ENCODE measurements around the gene PSMA6. TPM values are rescaled to one million over a fixed set of nuclear protein-coding genes. Genes with fewer than 3 reads are reported as not detected.
A peak's percentile ranks its signal among the peaks of the same experiment; 100 is the strongest.

The PSMA6 gene
- total and polyA plus RNA-seq, 2 of the 13 experiments (the other 11 are each of a cell fraction or from before 2014, with no cell fraction given), result 525 to 1,109 TPM

DNA sequence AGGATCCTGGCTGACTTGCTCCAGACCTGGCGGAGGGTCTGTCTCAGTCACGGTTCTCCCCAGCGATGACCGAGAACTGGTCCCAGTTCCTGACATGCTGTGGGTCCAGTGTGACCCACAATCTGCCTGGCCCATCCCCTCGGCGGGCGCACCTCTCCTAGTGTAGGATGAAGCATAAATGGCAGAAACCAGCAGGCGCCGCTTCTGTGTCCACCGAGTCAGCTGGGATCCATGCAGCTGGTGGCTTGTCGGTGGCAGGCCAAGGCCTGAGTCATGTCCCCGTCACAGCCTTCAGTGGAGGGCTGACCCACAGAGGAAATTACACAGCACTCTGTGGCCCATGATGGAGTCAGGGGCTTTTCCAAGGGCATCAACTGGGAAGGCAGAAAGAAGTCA lies 73.9 kb downstream of the PSMA6 start (continued):
- TF ChIP-seq LRRFIP1 (CRISPR knock-in tag; conservative IDR thresholded peaks at IDR 0.05) (no peak), ZNF484 (CRISPR knock-in tag; IDR thresholded peaks at IDR 0.05; ENCODE audit: borderline replicate concordance, low read depth) (no peak), FIP1L1 (IDR thresholded peaks at IDR 0.05; ENCODE audit: borderline replicate concordance, insufficient read depth, low read depth, low read length) (no peak), ZNF335 (CRISPR knock-in tag; IDR thresholded peaks at IDR 0.05) (no peak), ZMYM2 (CRISPR knock-in tag; IDR thresholded peaks at IDR 0.05) (no peak), ZNF672 (CRISPR knock-in tag; IDR thresholded peaks at IDR 0.05) (no peak), ZNF496 (CRISPR knock-in tag; IDR thresholded peaks at IDR 0.05; ENCODE audit: insufficient replicate concordance) (no peak), ZNF891 (CRISPR knock-in tag; IDR thresholded peaks at IDR 0.05) (0 out of 2 replicates have a peak, but pooled peaks have one; percentile 61), ZBTB42 (CRISPR knock-in tag; IDR thresholded peaks at IDR 0.05) (no peak), CCDC6 (CRISPR knock-in tag; IDR thresholded peaks at IDR 0.05) (no peak), ZNF276 (CRISPR knock-in tag; IDR thresholded peaks at IDR 0.05; ENCODE audit: low read depth) (no peak), ZNF652 (CRISPR knock-in tag; IDR thresholded peaks at IDR 0.05; ENCODE audit: borderline replicate concordance, low read depth) (no peak), SUZ12 (IDR thresholded peaks at IDR 0.05; ENCODE audit: low read depth, low read length) (no peak), NR2C2 (CRISPR knock-in tag; IDR thresholded peaks at IDR 0.05; ENCODE audit: borderline replicate concordance) (no peak), IRF9 (CRISPR knock-in tag; IDR thresholded peaks at IDR 0.05; ENCODE audit: borderline replicate concordance) (no peak; the same call in 1 of the 2 replicates), ZNF839 (CRISPR knock-in tag; IDR thresholded peaks at IDR 0.05; ENCODE audit: borderline replicate concordance) (peak; percentile 63; the same call in 1 of the 2 replicates), TSC22D2 (CRISPR knock-in tag; IDR thresholded peaks at IDR 0.05; ENCODE audit: borderline replicate concordance) (no peak), ATM (IDR thresholded peaks at IDR 0.05; ENCODE audit: borderline replicate concordance) (no peak), CBX5 (CRISPR knock-in tag; IDR thresholded peaks at IDR 0.05; ENCODE audit: borderline replicate concordance) (no peak), KMT2B (CRISPR knock-in tag; IDR thresholded peaks at IDR 0.05) (no peak), HOXA7 (CRISPR knock-in tag; IDR thresholded peaks at IDR 0.05) (no peak), ZNF12 (CRISPR knock-in tag; IDR thresholded peaks at IDR 0.05) (no peak), ZNF766 (CRISPR knock-in tag; IDR thresholded peaks at IDR 0.05; ENCODE audit: borderline replicate concordance) (no peak), ZNF773 (CRISPR knock-in tag; IDR thresholded peaks at IDR 0.05; ENCODE audit: borderline replicate concordance) (no peak), NFIB (CRISPR knock-in tag; IDR thresholded peaks at IDR 0.05; ENCODE audit: borderline replicate concordance) (no peak)
- TF ChIP-seq, protein P1, sequence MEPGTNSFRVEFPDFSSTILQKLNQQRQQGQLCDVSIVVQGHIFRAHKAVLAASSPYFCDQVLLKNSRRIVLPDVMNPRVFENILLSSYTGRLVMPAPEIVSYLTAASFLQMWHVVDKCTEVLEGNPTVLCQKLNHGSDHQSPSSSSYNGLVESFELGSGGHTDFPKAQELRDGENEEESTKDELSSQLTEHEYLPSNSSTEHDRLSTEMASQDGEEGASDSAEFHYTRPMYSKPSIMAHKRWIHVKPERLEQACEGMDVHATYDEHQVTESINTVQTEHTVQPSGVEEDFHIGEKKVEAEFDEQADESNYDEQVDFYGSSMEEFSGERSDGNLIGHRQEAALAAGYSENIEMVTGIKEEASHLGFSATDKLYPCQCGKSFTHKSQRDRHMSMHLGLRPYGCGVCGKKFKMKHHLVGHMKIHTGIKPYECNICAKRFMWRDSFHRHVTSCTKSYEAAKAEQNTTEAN (CRISPR knock-in tag; conservative IDR thresholded peaks at IDR 0.05), result no peak
